Fibroblast of lung (primary cell): Measurements from ENCODE around the gene CCHCR1.

Experiments used
- EZH2 ChIP-seq: IDR thresholded peaks from 2 replicates; pipeline ENCODE4 v1.5.1; 2012; ENCODE audit warnings: low read length, control low read depth, mild to moderate bottlenecking; ENCODE audit errors: missing control alignments
- TF ChIP-seq, protein P1 (sequence below), 2 donors: IDR thresholded peaks in 1 of 2; conservative IDR thresholded peaks in 1 of 2; 1 replicate in 1 of 2; 2 replicates in 1 of 2; pipeline ENCODE4 v1.5.1; 2011 to 2012; ENCODE audit warnings: low read length in 2 of 2, control low read depth in 1 of 2, inconsistent platforms in 1 of 2, low read depth in 1 of 2, mild to moderate bottlenecking in 1 of 2

DNA sequence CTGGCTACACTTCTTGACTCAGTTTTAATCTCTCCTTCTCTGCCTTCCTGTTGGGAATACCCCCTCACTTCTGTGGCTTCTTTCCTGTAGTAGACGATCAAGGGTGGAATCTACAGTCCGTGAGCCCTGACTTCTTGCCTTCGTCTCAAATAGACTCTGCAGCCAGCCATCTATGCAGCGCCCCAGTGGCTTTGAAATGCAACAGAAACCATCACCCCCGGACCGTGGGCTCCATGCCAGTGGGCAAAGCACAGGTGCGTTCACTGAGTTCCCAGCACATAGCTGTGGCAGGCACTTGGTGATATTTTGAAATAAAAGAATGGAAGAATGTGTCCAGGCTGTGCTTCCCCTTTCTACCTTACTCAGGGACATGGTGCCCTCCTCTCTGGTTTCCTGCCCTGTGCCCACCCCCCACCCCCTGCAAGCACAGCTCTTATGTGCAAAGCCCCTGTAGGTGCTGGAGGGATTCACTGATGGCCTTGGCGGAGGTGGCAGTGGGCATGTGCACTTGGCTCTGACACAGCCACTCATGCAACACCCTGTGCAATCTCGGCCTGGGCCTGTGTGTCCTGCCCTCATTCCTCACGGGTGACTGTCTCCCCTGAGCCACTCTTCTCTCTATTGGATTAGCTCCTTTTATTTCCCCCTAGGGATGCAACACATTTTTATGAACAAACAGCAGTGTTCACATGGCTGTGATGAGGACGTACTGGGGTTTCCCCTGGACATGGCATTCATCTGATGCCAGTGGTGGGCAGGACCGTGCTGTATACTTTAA lies 31.8 kb downstream of the CCHCR1 start:
- no peak for TF ChIP-seq EZH2
- TF ChIP-seq, protein P1, sequence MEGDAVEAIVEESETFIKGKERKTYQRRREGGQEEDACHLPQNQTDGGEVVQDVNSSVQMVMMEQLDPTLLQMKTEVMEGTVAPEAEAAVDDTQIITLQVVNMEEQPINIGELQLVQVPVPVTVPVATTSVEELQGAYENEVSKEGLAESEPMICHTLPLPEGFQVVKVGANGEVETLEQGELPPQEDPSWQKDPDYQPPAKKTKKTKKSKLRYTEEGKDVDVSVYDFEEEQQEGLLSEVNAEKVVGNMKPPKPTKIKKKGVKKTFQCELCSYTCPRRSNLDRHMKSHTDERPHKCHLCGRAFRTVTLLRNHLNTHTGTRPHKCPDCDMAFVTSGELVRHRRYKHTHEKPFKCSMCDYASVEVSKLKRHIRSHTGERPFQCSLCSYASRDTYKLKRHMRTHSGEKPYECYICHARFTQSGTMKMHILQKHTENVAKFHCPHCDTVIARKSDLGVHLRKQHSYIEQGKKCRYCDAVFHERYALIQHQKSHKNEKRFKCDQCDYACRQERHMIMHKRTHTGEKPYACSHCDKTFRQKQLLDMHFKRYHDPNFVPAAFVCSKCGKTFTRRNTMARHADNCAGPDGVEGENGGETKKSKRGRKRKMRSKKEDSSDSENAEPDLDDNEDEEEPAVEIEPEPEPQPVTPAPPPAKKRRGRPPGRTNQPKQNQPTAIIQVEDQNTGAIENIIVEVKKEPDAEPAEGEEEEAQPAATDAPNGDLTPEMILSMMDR (conservative IDR thresholded peaks at IDR 0.05 in 1 of 2, IDR thresholded peaks at IDR 0.05 in 1 of 2; ENCODE audit: low read depth in 1 of 2, low read length in 2 of 2), result no peak
